ENCODE measurements around the gene PLEKHM3.

Gene PLEKHM3

DNA sequence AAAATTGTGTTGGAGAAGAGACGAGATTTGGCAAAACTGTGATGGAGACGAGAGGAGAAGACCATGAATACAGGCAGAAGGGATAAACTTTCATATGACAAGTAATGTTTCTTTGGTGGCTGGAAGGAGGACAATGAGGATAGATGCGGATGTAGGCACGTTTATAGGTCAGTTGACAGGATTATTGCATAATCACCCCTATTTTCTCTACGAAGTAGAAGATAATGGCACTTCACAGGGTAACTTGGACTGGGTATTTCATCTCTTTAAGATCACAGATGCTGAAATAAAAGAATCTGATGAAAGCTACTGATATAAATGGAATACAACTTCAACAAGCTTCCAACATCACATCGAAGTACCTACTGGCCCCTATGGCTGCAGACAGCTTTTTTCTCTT lies 81.0 kb downstream of the PLEKHM3 start:
- no peak for DNase-seq

DNA sequence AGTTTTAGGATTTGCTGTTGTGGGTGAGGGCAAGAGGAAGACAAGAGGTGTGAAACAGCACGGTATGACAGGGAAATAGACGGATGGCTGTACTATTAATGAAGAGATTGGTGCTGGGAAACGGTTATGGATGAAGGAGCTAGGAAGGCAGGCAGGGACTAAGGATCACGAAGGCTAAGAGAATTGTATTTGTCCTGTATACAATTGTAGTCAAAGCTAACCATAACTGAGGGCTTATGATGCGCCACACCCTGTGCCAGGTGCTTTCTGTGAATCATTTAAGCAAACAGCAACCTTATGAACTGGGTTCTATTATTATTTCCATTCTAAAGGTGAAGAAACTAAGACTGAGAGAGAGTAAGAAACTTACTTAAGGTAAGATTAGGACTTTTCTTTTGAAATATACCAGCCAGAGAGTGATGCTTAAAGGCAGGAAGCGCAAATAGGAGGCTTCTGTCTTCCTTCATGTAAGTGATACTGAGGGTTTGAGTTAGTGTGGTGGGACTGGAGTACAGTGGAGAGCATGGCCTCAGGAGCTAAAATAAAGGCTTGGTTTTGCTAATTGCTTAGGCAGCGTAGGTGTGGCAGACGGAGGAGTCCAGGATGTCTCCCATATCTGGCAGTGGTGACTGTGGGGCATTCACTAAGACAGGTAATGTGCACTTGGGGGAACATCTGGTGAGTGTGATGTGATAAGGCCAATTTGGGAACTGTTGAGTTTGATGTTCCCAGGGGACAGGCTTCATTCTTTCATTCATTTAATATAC lies 85.8 kb downstream of the PLEKHM3 start:
- DNase-seq, result no peak

DNA sequence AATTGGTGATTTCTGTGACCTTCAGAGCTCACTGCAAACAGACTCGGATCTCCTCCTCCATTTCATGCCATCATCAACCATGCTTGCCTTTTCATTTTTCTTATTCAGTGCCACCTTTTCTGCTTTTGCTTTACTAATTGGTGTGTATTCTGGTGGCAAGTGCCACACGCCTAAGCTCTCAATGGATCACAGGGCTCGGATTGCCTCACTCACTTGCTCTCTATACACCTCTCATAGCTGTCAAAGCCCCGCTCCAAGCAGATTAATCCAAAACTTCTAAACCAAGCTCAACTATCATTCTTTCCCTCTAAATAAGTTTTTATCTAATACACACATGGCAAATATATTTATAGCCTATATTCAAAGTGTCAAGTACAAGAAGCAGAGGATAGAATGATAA lies 86.4 kb downstream of the PLEKHM3 start:
- no peak for DNase-seq

DNA sequence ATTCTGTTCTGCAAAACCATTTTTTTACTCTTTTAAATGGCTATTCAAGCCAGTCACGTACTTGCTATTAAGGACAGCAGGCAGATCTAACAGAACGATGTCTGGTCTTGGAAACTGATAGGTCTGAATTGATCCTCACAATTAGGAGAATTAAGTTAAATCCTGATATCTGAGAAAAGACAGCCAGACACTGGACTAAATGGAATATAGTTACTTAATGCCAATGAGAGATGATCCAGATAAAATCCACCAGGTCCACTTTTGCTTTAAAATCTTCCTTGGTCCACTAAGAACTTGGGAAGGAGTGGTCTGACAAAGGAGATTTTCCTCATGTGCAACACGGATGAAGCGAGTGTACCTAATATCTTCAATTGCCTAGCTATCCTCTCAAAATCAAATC lies 86.9 kb downstream of the PLEKHM3 start:
- no peak for DNase-seq

DNA sequence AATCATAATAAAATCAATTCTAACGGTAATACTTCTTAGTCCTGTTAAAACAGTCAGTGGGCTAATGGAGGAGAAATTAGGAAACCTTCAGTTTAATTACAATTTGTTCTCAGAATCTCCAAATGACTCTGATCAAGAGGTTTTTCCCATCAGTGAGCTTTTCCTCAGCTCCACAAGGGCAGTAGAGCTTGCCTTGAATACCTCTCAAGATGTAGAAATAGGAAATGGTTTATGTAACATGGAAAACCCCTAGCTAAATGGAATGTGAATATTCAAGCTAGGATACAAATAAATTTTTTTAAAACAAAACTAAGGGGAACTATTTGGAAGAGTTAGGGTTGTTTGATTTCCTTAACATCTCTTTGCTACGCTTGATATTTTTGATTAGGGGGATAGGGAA lies 87.5 kb downstream of the PLEKHM3 start:
- no peak for DNase-seq

DNA sequence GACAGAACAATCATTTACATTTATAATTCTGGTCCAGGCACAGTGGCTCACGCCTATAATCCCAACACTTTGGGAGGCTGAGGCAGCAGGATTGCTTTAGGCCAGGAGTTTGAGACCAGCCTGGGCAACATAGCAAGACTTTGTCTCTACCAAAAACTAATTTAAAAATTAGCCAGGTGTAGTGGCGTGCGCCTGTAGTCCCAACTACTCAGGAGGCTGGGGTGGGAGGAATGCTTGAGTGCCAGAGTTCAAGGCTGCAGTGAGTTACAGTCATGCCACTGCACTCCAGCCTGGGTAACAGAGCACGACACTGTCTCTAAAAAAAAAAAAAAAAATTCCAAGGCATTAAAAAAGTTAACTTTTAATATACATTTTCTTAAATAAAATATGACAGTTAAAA lies 88.1 kb downstream of the PLEKHM3 start:
- no peak for DNase-seq

DNA sequence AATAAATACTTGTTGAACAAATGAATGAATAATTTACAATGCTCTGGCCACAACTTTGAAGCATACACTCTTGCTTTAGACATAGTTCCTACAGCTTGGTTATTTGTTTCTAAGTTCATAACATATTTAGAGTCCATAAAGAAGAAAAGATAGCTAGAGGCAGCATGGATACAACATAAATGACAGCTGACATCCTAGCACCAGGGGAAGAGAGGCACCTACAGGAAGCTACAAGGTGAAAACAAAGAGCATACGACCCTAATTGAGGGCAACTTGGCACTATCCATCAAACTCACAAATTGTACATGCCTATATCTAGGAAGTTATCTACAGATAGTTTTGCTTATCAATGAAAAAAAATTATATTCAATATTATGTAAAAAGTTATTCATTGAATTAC lies 88.9 kb downstream of the PLEKHM3 start:
- no peak for DNase-seq

DNA sequence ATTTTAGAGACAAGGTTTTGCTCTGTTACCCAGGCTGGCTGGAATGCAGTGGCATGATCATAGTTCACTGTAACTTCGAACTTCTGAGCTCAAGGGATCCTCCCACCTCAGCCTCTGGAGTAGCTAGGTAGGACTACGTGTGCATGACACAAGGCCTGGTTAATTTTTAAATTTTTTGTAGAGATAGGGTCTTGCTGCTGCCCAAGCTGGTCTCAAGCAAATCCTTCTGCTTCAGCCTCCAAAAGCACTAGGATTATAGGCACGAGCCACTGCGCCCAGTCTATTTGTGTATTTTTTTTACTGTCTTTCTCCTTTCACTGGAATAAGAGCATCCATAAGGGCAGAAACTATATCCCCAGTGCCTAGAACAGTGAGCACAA lies 89.3 kb downstream of the PLEKHM3 start:
- no peak for DNase-seq

DNA sequence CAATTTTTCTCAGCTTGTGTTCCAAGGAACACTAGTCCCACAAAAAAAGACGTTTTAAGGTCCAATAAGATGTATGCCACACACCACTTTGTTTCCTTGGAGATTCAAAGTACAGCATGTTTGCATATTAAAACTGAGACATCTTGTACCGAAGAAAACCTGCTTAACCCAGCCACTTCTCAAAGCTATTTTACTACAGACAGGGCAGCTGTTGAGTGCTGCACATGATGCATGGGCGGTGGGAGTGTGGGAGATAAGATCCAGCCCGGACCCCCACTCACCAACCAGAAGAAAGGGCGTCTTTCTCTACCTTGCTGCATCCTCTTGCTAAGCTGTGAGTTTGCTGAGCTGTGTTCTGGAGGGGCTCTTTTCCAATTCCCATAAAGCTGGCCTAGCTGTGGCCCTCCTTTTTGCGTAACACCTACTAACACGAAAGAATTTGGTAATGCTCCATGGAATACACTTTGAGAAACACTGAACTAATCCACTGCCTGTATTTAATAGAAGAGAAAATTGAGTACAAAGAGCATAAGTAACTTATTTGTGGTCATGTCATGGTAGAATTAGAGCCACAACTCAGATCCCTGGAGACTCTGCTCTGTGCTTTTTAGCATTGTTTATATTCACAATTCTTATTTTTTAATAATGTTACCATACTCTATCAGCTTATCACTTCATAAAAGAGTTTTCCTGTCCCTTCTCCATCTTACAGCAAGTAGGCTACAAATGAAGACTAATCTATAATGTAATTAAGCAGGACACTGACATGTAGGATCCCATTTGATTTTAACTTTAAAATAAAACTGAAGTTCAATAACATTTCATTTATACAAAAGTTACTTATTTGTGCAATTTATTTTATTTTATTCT lies 90.0 kb downstream of the PLEKHM3 start:
- DNase-seq, result no peak

DNA sequence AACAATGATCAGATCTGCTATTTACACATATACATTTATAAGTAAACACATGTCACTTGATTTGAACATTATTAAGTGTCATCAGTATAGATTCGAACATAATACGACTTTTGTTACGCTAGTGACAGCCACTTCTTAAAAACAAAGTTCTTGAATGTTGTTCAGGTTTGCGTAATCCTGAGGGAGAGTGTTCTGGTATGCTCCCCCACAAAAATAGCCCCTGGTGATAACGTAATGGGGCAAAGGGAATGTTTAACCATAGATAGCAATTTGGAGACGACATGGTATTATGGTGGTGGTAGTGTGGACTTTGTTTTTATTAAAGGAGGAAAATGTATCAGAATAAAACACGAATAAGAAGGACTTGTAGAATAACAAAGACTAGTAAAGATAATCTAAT lies 90.6 kb downstream of the PLEKHM3 start:
- DNase-seq, result no peak

DNA sequence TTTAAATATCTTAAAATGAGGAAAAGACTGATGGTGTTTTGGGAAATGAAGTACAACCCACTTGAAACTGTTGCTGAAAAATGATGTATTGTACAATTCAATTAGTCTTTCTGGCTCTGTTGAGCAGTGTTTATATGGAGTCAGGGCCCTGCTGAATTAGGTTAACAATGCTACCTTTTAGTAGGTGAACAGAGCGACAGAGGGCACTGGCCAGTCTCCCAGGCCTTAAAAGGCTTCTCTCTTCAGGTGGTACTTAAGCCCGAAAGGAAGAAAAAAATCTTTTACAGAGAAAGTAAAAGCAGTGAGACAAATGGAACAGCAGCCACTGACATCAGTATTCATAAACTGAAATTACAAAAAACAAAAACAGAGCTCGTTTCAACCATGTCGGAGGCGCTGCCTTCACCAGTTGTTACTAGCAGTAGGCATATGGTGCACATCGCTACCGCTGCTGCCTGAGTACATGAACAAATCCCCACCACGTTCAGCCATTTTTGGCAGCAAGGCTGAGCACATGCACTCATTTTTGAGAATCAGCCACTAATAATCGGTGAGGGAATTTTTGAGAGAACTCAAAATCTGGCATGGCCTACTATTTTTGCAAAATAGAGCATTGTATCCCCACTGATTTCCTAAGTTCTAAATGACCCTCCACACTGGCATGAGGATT lies 91.8 kb downstream of the PLEKHM3 start:
- DNase-seq, result no peak

DNA sequence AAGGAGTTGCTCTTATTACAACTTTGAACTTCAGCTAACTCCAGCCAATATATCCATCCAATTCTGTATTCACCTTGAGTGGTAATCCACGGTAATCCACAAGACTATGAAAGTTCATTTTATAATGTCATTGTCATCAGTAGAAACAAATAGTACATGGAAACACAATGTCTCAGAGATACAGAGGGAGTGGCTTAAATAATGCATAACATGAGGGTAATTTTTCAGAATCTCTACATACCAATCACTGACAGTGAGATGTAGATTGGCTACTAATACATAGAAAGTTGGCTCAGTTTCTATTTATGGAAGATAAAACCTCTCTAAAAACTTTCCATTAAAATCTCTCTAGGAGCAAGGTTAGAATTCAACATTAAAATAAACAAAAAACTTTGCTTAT lies 93.2 kb downstream of the PLEKHM3 start:
- DNase-seq, result no peak

DNA sequence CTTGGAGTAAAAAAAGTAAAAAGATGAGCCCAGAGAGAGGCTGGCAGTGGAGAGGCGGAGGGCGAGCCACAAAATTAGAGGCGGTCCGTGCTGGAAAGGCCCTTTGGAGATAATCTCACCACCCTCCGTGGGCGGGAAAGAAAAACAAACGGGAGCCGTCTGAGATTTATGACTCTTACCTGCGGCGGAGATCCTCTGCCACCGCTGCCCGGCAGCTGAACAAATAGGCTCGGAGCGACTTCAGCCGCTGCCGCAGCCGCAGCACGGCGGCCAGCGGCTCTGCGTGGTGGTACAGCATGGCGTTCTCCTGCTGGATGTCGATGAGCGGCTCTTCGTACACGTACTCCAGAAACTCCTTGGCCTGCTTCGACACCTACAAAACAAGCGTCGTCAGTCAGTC lies 94.6 kb downstream of the PLEKHM3 start:
- no peak for DNase-seq

DNA sequence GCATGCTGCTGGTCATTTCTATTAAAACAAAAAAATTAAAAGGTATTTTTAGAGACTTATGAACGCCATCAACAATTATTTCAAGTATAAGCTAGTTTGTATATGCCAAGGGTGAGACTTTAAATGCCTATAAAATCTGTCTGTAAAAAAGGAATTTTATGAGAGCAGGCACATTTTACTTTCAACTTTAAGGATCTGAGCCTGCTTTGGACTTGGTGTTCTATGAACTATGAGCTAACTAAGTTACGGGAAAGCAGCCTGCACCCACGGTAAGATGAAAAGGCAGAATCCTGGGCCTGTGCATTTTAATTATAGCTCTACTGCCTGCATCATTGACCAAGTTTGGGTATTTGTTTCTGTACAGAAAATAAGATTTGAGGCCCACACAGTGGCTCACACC lies 95.4 kb downstream of the PLEKHM3 start:
- no peak for DNase-seq

DNA sequence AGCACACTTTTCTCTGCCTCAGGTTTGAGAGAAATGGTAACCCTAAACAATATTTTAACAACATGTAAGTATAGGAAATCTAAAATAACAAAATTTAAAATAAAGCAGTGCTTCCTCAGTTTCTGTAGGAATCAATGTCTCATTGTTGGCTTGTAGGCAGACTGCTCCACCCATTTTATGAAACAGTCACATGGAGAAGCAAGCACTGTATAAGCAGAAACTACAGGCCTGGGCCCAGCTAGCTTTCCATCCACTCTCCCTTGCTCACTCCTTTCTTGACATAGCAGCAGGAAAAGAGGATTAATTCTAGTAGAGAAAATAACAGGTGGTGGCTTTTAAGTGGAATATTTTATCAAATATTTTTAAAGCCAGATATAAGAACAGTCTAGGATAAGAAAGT lies 97.2 kb downstream of the PLEKHM3 start:
- no peak for DNase-seq

DNA sequence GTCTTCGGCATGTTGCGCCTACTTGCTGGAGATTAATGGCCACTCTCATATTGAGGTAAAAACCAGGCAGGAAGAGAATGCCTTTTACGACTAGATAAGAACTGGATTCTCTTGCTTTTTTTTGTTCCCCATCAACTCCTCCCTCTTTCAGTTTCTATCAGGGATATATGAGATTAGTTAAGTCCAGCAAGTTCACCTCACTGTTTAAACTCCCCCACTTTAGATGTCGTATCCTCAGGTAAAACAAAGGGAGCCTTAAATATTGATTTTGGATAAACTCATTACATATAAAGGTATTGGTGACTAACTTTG lies 98.4 kb downstream of the PLEKHM3 start:
- DNase-seq, result no peak

DNA sequence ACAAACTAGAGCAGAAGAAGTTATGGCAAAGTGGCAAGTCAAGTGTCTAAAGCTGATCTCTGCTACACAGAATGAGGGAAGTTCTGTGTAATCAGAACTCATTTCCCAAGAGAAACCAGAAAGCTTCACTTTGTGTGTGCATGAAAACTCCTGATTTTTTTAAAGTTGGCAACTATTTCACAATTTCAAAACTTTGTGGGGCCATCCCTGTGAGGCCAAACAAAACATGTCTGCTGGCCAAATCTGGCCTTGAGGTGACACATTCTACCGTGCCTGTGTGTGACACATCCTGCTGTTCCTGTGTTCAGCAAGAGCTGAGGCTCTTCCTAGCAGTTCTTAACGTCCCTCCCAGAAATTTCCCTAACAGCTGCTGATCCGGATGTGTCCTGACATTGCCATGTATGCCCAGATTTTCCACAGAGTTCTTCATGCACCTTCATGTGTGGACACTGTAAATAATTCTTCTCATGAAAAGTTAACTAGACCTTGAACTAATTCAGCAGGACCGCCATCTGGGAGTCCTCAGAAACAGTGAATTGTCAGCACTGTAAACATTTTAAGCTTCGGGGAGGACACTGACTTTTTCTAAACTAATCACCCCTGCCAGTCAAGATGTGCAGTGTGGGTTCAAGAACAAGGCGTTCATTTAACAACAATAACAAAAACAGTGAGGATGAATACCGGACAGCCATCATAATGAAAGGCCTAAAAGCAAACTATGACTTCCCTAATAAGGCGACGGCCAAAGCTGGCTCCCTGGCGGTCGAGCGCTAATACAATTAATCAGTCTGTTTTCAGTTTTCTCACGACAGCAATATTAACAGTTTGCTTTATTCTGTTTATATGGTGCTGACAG lies 99.0 kb downstream of the PLEKHM3 start:
- DNase-seq, result no peak

DNA sequence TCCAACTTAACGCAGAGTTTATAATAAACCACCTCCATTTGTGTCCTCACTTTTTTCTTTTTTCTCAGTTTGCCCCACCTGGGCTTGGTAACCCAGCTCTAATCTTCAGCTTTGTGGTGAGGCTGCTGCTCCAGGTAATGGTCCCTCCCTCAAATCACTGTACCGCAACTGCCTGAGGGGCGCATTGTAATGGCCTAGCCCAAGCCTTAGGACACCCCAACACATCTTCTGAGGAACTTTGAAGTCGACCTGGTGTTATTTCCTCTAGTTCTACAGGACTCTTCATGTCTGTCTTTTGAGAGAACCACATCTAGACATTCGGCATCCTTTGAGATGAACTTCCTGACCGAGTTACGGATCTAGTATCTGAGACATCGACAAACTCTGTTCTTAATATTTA lies 99.7 kb downstream of the PLEKHM3 start:
- DNase-seq, result no peak

DNA sequence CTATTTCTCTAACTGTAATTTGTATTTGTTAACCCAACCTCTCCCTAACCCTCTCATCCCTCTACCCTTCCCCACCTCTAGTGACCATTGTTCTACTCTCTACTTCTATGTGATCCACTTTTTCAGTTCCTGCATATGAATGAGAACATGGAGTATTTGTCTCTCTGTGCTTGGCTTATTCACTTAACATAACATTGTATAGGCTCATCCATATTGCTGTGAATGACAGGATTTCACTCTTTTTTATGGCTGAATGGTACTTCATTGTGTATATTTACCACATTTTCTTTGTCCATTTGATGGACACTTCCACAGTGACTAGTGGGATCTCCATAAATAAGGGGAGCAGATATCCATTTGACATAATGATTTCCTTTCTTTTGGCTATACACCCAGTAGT lies 103.7 kb downstream of the PLEKHM3 start:
- DNase-seq, result no peak

DNA sequence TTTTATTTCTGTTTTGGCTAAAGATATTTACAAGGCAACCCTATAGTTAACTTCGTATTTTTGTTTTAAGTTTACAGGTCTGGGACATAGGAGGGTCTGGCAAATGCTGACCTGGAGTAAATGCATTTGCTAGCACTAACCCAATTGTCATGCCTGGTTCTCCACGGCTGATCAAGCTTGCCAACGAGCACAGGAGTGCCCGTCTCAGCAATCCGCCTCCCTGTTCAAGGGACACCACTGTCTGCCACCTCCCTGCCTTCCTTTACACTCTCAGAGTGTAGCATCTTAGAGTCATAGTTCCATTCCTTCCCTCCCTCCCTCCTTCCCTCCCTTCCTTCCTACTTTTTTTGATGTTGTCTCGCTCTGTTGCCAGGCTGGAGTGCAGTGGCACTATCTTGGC lies 104.6 kb downstream of the PLEKHM3 start:
- no peak for DNase-seq

DNA sequence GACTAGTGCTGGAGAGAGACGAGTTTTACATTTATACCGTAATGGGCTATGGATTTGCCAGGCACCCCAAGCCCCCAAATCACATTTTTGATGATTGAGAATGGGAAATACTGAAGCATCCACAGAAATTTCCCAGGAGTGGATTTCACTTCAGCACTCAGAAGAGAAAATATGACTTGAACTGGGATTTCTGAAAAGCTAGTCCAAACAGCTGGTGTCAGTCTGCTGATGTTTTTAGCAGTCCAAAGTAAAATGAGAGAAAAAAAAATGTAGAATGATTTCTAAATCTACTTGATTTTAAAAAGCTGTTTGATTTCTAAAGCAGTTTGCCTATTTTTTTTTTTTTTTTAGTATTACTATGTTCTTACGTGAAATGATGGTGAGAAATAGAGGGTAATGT lies 105.0 kb downstream of the PLEKHM3 start:
- DNase-seq, result no peak

DNA sequence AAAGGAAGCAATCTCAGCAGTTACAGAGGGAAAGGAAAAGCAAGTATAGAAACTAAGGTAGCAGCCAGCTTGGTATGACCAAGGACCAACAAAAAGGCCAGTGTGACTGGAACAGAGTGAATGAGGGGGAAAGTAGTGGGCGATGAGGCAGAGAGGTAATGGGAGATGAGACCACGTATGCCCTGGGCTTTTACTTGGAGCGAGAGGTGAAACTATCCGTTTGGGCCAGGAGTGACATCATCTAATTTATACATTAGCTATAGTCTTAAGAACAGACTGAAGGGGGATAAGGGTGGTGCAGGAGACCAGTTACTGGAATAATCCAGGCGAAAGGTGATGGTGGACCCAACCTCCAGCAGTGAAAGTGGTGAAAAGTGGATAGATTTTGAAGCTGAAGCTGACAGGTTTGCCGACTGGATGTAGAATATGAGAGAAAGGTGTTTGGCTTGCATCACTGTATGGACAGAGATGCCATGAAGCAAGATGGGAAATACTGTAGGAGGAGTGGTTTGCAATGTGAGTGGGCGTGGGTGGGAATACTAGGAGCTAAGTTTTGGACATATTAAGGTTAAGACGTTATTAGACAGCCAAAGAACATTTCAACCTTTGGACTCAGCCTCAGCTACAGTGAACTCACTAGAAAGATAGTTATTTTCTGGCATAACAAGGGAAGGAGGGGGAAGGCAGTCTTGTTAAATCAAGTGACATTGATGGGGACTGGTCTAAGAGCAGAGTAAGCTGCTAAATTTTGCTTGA lies 106.0 kb downstream of the PLEKHM3 start:
- DNase-seq, result no peak
